Breast epithelium (tissue), 3 donors: ENCODE measurements around the gene NFKB1.

Source experiments
- CTCF ChIP-seq, 3 donors: fragments of 450-650 bp; IDR thresholded peaks; one replicate each; pipeline ENCODE4 v1.5.1; 2016 to 2017; ENCODE audit warnings: antibody characterized with exemption in 3 of 3, mild to moderate bottlenecking in 3 of 3, moderate library complexity in 3 of 3
- POLR2AphosphoS5 ChIP-seq, 3 donors: sonication (generic); formaldehyde crosslinking; IDR thresholded peaks; one replicate each; pipeline ENCODE4 v1.6.1; 2017; ENCODE audit warnings: antibody characterized with exemption in 3 of 3

- TF ChIP-seq CTCF (IDR thresholded peaks at IDR 0.05) (no peak), POLR2AphosphoS5 (IDR thresholded peaks at IDR 0.05) (no peak)
Measured at GRCh38 chr4:102606846-102607450, 105.8 kb downstream of the NFKB1 start.
